Panc1 (cell line): ENCODE results near the gene ULBP3. TPM values are rescaled to one million over a fixed set of nuclear protein-coding genes. Genes with fewer than 3 reads are reported as not detected.

Experiments used
- ATAC-seq: fragments of 200-7000 bp; cut with Tn5 transposase; 2 replicates; pipeline ENCODE4 v1.9.1; 2020; ENCODE audit warnings: mild to moderate bottlenecking, moderate library complexity
- BruUV-seq: library from RNA; stranded (reverse); fragments of 400-500 nt; replicated peaks from 2 replicates; lab custom pipeline; 2021; lab: Mats Ljungman, UMichigan
- CTCF ChIA-PET: fragments of 300-600 bp; sonication (Branson Sonifier 250); formaldehyde crosslinking; loops from one replicate; lab custom pipeline; 2022; ENCODE audit warnings: antibody characterized with exemption; lab: Charles Lee
- POLR2A ChIA-PET: fragments of 300-600 bp; sonication (Branson Sonifier 250); formaldehyde crosslinking; loops from one replicate; lab custom pipeline; 2022; ENCODE audit warnings: antibody characterized with exemption; lab: Charles Lee
- DNase-seq: peaks from one replicate; pipeline ENCODE4 v3.0.0-alpha.2; 2010; ENCODE audit warnings: low read depth, low spot score
- H3K27ac ChIP-seq: 2 replicates; pipeline ENCODE4 v1.5.1; 2011; ENCODE audit warnings: mild to moderate bottlenecking, low read length, inconsistent platforms
- H3K27me3 ChIP-seq: fragments of 200-500 bp; sonication (Bioruptor generic); 2 replicates; pipeline ENCODE4 v1.6.0; 2014; ENCODE audit warnings: low read length, inconsistent platforms; ENCODE audit not compliant: control insufficient read depth, insufficient read depth
- H3K36me3 ChIP-seq: fragments of 200-500 bp; sonication (Bioruptor generic); 2 replicates; pipeline ENCODE4 v1.5.1; 2014; ENCODE audit warnings: inconsistent platforms, mild to moderate bottlenecking, low read length, moderate library complexity; ENCODE audit not compliant: control insufficient read depth, insufficient read depth
- H3K4me1 ChIP-seq: 2 replicates; pipeline ENCODE4 v1.5.1; 2011; ENCODE audit warnings: inconsistent platforms, mild to moderate bottlenecking, low read length, moderate library complexity; ENCODE audit not compliant: control insufficient read depth, insufficient read depth
- H3K4me3 ChIP-seq, 2 experiments: 2 replicates each; pipeline ENCODE4 v1.5.1; 2011 to 2012; ENCODE audit warnings: low read depth in 2 of 2, low read length in 2 of 2, mild to moderate bottlenecking in 2 of 2, inconsistent platforms in 1 of 2, moderate library complexity in 1 of 2
- H3K9me3 ChIP-seq: fragments of 200-500 bp; sonication (Bioruptor generic); 2 replicates; pipeline ENCODE4 v1.5.1; 2014; ENCODE audit warnings: low read depth, mild to moderate bottlenecking, inconsistent platforms, low read length, moderate library complexity; ENCODE audit not compliant: control insufficient read depth, insufficient read depth
- CTCF ChIP-seq: fragments of 450-650 bp; IDR thresholded peaks from 2 replicates; pipeline ENCODE4 v1.5.1; 2017; ENCODE audit warnings: mild to moderate bottlenecking
- POLR2AphosphoS5 ChIP-seq: IDR thresholded peaks from 2 replicates; pipeline ENCODE4 v1.6.1; 2012; ENCODE audit warnings: mild to moderate bottlenecking, low read depth, low read length, moderate library complexity
- REST ChIP-seq, 2 experiments: IDR thresholded peaks; 2 replicates each; pipeline ENCODE4 v1.6.1; 2011 to 2012; ENCODE audit warnings: low read depth in 2 of 2, control low read depth in 1 of 2, low read length in 1 of 2, mild to moderate bottlenecking in 1 of 2, moderate library complexity in 1 of 2; ENCODE audit not compliant: insufficient read depth in 1 of 2
- SIN3A ChIP-seq: IDR thresholded peaks from 2 replicates; pipeline ENCODE4 v1.6.1; 2012; ENCODE audit warnings: low read depth, mild to moderate bottlenecking, low read length, moderate library complexity, borderline replicate concordance; ENCODE audit not compliant: insufficient read depth
- TCF7L2 ChIP-seq: IDR thresholded peaks from 2 replicates; pipeline ENCODE4 v1.6.1; 2011; ENCODE audit warnings: mild to moderate bottlenecking, low read depth, low read length, inconsistent platforms
- in situ Hi-C: cut with HindIII; loops from 2 replicates; pipeline ENCODE4 v1.10.0; 2016; ENCODE audit warnings: low sequenced_read_pairs, low pct_unique_long_range_greater_than_20kb
- intact Hi-C: fragments of 100-400 bp; cut with micrococcal nuclease; formaldehyde crosslinking; loops from one replicate; pipeline ENCODE4 v1.10.0; 2022; ENCODE audit not compliant: unreplicated experiment
- total RNA-seq: library from RNA; stranded (reverse); gene quantifications from one replicate; pipeline ENCODE4 v1.2.1, GENCODE V29; 2021; ENCODE audit not compliant: unreplicated experiment

Gene ULBP3
- total RNA-seq, 1 experiment from 2014 or later = 2.4 TPM

DNA sequence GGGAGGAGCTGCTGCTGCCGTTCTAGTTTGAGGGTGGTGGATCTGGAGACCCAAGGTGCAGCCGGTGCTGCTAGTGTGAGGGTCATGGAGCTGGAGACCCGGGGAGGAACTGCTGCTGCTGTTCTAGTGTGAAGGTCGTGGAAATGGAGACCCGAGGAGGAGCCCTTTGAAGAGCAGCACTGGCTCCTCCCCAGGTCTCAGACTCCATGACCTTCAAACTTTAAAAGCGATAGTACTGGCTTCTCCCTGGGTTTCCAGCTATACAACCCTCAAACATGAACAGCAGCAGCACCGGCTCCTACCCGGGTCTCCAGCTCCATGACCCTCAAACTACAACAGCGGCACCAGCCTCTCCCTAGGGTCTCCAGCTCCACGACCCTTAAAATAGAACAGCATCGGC is 15.5 kb downstream of the ULBP3 start:
- no TSS peak for BruUV-seq
- no peak for ATAC-seq
- Histone ChIP-seq H3K9me3 (no peaks in the 10 kb centered on the region), H3K27me3 (peaks cover 16% of the 10 kb centered on the region), H3K4me1 (no peaks in the 10 kb centered on the region), H3K27ac (no peak overlapping the region), H3K4me3 (no peak overlapping the region), H3K36me3 (no peaks in the 10 kb centered on the region)
- ChIA-PET POLR2A (interaction anchor here (0.6 kb wide), 1 partner anchor 8 kb away, joined by 3 read pairs; no protein-coding TSS in a partner anchor), CTCF (interaction anchor here (1.0 to 1.5 kb wide), 2 partner anchors 18 to 27 kb away, joined by 3 to 10 read pairs; no protein-coding TSS in a partner anchor)
- in situ Hi-C loops (no loop called here), intact Hi-C loops (no loop called here)
- no peak for DNase-seq
- TF ChIP-seq TCF7L2 (no peak), SIN3A (no peak), REST (IDR thresholded peaks at IDR 0.05; ENCODE audit: insufficient read depth in 1 of 2, low read depth in 2 of 2, low read length in 1 of 2) (no peak), POLR2AphosphoS5 (no peak), CTCF (no peak)

DNA sequence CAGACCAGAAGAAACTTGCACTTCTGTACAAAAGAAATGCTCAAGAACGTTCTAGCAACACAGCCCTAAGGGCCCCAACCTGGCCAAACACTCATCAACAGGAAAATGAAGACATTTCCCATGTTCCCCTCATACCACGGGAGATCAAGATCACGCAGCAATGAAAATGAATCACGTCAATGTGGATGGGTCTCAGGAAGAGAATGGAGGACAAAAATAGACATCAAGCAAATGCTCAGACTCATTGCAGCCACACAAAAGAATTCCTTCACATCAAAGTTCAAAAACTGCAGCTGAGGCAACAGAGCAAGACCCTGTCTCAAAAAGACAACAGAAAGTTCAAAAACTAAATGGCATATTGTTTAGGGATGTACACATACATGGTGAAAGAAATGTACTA is 18.1 kb downstream of the ULBP3 start:
- DNase-seq (no peak), ATAC-seq (no peak)
- TF ChIP-seq TCF7L2 = no peak
- no peak for TF ChIP-seq CTCF
- TF ChIP-seq REST (IDR thresholded peaks at IDR 0.05; ENCODE audit: insufficient read depth in 1 of 2, low read depth in 2 of 2, low read length in 1 of 2) = no peak
- no peak for TF ChIP-seq POLR2AphosphoS5
- no peak for TF ChIP-seq SIN3A
- ChIA-PET CTCF (no interaction called here), POLR2A (no interaction called here)
- intact Hi-C loops (no loop called here), in situ Hi-C loops (no loop called here)
- Histone ChIP-seq H3K36me3 (no peaks in the 10 kb centered on the region), H3K4me1 (no peaks in the 10 kb centered on the region), H3K4me3 (no peak overlapping the region), H3K27me3 (peaks cover 12% of the 10 kb centered on the region), H3K9me3 (no peaks in the 10 kb centered on the region), H3K27ac (no peak overlapping the region)
- BruUV-seq = no TSS peak
